ENCODE measurements around the gene RNF17.

RNF17 gene

DNA sequence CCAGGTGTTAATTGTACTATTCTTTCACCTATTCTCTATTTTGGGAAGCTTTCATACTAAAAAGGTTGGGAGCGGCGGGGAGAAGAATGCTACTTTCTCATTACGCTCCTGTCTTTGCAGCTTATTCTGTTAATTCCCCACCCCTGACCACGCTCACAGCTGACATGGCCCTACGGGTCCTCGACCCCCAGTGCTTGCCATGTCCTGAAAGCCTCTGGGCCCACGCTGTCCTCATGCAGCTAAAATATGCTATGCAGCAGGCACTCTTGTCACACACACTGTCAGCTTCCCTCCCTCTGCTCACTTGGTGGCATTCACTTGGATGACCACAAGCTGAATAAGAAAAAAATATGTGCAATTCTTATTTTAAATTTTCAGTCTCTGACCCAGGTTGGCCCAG lies 126.3 kb downstream of the RNF17 start:
- TF ChIP-seq ZFX (IDR thresholded peaks at IDR 0.05; ENCODE audit: borderline replicate concordance) (no peak), CTCF (IDR thresholded peaks at IDR 0.05) (no peak)
- no peak overlapping the region for H3K27ac ChIP-seq

- no peak for TF ChIP-seq ZFX (IDR thresholded peaks at IDR 0.05; ENCODE audit: borderline replicate concordance)
- no peak for TF ChIP-seq CTCF (IDR thresholded peaks at IDR 0.05)
- H3K27ac ChIP-seq = no peak overlapping the region
These were observed 127.6 kb downstream of the RNF17 start for GRCh38 chr13:24891476-24892108.

DNA sequence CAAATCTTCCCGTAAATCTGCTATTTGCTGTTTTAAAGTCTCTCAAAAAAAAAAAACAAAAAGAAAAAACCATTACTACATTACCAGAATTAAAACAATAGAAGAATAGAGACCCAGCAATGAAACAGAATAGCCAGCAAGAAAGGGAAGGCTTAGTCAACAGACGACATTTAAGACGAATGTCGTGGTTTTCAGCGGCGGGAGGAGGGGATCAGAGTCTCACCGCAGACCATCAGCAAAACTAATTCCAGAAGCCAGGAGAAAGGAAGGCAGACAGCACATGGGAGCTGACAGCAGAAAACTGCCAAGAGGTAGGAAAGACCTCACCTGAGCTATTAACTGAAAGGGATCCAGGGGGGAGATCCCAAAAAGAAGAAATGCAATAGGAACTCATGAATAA lies 128.9 kb downstream of the RNF17 start:
- TF ChIP-seq CTCF (IDR thresholded peaks at IDR 0.05) = no peak
- no peak for TF ChIP-seq ZFX (IDR thresholded peaks at IDR 0.05; ENCODE audit: borderline replicate concordance)
- H3K27ac ChIP-seq = no peak overlapping the region

GRCh38 chr13:24893863-24894262 lies 129.9 kb downstream of the RNF17 start:
- H3K27ac ChIP-seq = no peak overlapping the region
- no peak for TF ChIP-seq CTCF (IDR thresholded peaks at IDR 0.05)
- no peak for TF ChIP-seq ZFX (IDR thresholded peaks at IDR 0.05; ENCODE audit: borderline replicate concordance)

DNA sequence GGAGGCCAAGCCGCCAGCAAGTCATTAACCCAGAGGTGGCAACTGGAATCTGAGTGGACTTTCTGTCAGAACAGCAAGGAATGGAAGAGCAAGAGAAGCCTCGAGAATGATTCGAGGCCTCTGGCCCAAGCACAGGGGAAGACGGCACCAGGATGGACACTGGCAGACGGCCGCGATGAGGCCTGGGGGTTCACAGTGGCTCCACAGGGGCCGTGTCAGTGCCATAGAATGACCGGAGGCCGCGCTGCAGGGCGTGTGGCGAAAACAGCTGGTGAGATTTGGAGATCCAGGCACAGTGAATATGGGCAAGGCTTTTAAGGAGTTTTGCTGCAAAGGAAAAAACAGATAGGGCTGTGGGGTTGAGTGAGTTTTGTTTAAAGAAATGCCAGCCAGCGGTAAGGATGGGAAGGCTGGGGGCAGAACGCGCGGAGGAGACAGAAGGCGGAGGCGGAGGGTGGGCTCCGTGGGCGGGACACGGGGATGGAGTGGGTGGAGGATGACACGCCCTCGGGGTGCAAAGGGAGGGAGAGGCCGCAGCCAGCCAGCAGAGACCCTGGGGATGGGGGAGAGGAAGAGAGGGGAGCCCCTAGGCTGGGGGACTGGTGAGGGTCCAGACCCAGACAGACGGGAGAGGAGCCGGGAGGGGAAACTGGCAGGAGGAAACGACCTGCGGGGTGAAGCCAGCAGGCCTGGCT lies 130.5 kb downstream of the RNF17 start:
- TF ChIP-seq ZFX (IDR thresholded peaks at IDR 0.05; ENCODE audit: borderline replicate concordance) (no peak), CTCF (IDR thresholded peaks at IDR 0.05) (no peak)
- H3K27ac ChIP-seq = no peak overlapping the region

DNA sequence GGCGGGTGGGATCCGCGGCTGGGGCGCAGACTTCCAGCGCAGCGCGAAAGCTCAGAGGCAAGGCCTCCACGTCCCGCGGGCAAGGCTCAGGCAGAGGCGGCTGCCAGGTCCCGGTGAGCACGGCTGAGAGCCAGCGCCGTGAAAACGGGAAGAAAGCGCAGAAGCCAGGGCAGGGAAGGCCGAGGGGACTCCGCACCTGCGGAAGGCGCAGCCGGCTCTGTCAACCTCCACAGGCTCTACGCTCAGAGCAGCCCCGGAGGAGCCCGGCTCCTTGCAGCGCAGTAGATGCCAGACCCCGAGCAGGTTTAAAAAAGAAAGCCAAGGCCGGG lies 131.0 kb downstream of the RNF17 start:
- no peak for TF ChIP-seq CTCF (IDR thresholded peaks at IDR 0.05)
- TF ChIP-seq ZFX (IDR thresholded peaks at IDR 0.05; ENCODE audit: borderline replicate concordance) = no peak
- H3K27ac ChIP-seq = no peak overlapping the region

DNA sequence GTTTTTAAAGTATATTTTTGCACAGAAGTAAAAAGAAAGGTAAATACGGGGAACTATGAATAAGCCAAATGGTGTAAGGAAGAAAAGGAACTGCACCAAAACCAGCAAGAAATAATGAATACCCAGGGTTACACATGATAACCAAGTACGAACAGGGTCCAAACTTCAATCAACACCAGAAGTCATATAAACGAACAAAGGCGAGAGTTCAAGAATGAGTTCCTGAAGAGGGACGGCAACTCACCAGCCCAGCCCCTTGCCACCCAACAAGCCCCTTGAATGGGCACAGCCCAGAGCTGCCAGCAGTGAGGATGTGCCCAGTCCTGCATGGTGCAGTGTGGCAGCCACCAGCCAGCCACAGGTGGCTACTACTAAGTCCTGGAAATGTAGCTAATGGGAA lies 132.1 kb downstream of the RNF17 start:
- TF ChIP-seq CTCF (IDR thresholded peaks at IDR 0.05) (no peak), ZFX (IDR thresholded peaks at IDR 0.05; ENCODE audit: borderline replicate concordance) (no peak)
- H3K27ac ChIP-seq = no peak overlapping the region
